ENCODE results near the gene TEKT5.
A peak's percentile ranks its signal among the peaks of the same experiment; 100 is the strongest.

The TEKT5 gene

DNA sequence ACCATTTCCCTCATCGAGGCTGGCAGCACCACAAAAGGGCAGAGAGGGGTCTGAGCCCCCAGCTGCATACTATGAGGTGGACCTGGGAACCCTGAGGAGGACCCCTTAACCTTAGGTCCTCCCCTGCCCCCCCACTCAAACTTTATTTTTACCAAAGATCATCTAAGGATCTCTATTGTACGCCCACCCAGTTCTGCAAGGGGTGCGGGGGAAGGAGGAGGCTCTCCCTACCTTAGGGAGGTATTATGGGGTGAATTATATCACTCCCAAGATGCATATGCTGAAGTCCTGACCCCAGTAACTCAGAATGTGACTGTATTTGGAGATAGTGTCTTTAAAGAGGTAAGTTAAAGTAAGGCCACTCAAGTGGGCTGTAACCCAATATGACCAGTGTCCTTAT is 87.6 kb downstream of the TEKT5 start:
- DNase-seq: no peak

GRCh38 chr16:10606607-10607006 is 88.1 kb downstream of the TEKT5 start:
- DNase-seq: no peak

- DNase-seq: no peak
Observed at GRCh38 chr16:10605636-10606035, 89.1 kb downstream of the TEKT5 start.

DNA sequence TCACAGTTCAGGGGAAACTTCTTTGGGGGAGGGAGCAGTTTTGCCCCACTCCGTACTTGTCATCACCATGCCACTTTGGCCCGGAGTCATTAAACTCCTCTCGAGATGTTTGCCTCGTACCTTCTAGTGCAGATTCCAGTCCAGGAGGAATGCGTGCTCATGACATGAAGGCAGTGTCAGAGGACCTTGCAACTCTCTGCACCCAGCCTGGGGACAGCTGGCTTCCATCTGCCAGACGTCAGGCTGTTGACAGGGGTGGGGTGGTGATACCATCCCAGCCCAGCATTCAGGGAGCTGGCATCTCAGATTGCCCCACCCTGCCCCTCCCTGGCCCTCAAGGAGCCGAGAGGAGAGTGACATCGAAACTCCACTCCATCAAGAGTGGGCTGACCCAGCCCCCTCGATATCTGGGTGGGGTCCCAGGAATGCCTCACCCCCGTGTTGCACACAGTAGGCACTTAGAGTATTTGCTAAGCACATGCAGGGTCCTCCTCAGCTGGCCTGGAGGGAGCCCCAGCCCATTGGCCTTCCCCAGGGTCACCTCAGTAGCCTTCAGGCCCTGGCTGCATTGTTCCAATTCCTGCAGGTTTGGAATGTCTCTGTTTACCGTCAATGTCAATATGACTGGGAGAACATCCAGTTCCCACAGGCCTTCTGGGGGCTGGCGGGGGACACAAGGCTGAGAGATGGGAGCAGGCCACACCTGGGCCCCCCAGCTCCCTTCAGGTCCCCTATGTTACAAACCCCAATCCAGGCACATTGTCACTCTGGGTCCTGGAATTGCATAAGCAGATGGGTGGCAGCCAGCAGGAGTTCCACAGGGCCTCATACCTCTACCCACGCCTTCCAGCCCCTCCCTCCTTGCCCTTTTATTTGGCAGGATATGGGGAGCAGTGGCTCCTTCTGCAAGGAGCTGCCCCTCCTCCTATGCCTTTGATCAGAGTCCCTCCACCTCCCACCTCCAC is 93.0 kb downstream of the TEKT5 start:
- DNase-seq: no peak

- DNase-seq: no peak
Observed at GRCh38 chr16:10600782-10601443, 93.8 kb downstream of the TEKT5 start.

DNA sequence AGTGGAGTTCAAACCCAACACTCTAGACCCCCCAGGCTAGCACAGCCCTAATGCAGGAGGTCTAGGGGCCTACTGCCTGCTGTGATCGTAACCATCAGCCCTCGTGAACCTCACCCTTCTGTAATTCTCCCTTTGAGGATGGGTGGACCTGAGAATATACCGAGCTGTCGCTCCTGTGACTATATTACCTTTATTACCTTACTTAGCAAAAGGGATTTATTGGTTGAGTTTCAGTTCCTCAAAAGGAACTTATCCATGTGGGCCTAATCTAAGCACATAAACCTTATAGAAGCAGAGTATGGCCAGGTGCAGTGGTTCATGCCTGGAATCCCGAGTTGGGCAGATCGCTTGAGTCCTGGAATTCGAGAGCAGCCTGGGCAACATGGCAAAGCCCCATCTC is 95.1 kb downstream of the TEKT5 start:
- no peak for DNase-seq

DNA sequence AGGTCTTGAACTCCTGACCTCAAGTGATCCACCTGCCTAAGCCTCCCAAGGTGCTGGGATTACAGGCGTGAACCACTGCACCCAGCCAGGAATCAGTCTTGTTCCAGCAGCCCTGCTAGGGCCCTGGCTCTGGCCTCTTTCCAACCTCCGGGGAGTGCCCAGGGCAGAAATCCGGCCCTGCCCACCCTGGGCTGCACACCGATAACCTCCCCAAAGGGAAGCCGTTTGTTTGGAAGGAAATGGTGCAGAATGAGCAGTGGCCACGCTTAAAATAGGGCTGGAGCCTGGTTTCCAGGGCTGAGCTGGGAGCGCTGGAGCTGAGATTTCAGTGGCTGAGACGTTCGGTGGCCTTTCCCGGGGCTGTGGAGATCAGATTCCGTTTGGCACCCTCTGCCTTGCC is 96.6 kb downstream of the TEKT5 start:
- no peak for DNase-seq

GRCh38 chr16:10597187-10597601 is 97.5 kb downstream of the TEKT5 start:
- DNase-seq: no peak

GRCh38 chr16:10594312-10594950 is 100.3 kb downstream of the TEKT5 start:
- no peak for DNase-seq

DNA sequence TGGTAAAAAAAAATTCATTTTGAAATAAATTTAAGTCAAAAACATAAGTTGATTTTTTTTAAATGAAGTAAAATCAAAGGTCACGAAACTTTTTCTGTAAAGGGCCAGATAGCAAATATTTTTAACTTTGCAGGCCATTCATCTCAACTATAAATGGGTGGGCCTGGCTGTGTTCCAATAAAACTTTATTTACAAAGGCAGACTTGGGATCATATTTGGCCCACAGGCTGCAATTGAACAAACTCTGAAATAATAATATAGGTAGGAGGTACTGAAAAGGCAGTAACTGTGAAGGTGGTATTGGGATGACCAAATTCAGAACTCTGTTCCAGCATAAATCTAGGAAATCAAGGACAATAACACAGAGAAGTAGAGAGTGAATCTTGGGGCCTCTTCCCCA is 102.1 kb downstream of the TEKT5 start:
- no peak for DNase-seq

GRCh38 chr16:10590342-10590741 is 104.4 kb downstream of the TEKT5 start:
- DNase-seq: no peak

DNA sequence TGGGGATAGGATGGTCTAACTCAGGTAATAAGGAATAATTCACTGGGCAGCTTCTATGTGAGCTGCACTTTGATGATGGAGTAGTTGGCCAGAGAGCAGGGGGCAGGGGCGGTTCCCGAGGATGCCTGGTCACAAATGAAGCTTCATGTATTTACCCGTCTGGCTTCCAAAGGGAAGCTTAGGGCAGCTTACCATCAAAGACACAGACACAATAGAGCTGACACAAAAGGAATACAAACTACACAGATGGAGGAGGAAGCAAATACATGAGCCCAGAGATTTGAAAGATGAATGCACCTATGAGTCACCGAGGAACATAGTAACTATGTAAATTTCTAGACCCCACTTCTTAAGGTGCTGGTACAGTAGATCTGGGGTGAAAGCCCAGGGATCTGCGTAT is 105.6 kb downstream of the TEKT5 start:
- no peak for DNase-seq

- DNase-seq: no peak
Observed at GRCh38 chr16:10587622-10588021, 107.1 kb downstream of the TEKT5 start.

GRCh38 chr16:10584981-10585438 is 109.7 kb downstream of the TEKT5 start:
- no peak for DNase-seq

DNA sequence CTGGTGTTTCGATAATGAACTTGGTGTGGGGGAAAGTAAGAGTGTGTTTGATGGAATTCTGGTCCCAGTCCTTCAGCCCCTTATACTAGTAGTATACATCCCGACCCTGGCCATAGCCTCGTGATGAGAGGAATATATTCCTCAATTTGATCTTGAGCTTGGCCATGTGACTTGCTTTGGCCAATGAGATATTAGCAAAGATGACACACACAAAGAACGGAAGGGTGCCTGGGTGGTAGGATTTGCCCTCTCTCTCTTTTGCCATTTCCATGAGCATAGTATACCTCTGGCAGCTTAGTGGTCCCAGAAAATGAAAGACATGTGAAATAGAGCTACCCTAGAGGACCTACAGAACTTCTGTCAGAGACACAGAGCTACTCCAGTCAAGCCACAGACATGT is 111.5 kb downstream of the TEKT5 start:
- no peak for DNase-seq

DNA sequence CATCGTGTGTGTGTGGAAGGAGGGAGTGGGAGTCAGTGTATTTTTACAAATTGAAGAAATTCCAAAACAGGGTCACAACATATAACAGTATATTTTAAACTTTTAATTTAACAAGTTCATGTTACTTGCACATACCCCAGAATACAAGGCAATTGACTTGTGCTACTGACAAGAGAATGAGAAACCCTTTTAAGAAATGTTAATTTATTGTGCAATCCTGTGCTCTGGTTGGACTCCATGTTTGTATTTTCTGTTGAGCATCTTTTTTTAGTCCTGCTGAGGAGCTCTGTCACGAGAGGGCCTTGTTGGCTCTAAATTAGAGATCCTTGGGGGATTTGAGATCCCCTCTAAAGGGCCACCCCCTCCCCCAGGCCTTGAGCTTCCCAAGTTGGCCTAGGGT is 113.2 kb downstream of the TEKT5 start:
- no peak for DNase-seq

- no peak for DNase-seq
Observed at GRCh38 chr16:10580883-10581247, 113.9 kb downstream of the TEKT5 start.

DNA sequence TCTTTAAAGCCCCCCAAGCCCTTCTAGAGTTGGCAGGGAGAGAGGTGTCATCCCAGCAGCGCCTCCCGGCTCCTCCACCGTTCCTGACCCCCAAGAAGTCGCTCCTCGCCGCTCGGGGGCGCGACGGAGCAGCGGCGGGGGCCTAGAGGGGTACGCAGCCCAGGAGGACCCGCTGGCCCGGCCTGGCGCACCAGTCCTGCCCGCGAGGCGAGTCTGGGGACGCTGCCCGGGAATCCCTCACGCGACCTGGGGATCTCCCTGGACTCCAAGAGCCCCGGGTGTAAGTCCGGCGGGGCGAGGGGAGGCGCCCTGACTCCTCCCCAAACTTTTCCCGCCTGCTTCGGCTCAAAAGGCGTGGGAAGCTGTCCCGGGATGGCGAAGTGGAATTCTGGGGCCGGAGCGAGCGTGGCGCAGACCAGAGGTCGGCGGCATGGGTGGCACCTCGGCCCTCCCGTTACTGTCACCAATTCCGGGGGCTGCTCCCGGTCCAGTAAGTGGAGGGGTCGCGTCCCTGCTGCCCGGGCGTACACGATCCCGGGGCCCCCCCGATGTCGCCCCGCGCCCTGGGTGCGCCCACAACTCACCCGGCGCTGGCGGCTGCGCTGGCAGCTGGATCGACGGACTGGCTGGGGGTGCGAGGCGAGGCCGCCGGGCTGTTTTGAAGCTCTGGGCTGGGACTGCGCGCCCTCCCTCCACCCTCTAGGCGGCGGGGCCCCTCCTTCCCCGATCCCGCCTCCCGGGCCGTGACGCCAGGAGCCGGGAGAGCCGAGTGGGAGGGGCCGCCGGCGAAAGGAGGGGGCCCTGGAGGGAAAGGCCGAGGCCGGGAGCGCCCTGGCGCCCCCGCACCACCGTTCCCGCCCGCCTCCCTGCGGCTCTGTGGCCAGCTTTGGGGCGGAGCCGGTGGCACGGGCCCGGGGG is 114.5 kb downstream of the TEKT5 start, which contains the start of gene EMP2:
Gene EMP2 (minus strand): TSS at position 634 of the 918 bp plus-strand sequence. CDS start 32,981 bp downstream, outside the sequence.
- DNase-seq: peak; percentile 82

DNA sequence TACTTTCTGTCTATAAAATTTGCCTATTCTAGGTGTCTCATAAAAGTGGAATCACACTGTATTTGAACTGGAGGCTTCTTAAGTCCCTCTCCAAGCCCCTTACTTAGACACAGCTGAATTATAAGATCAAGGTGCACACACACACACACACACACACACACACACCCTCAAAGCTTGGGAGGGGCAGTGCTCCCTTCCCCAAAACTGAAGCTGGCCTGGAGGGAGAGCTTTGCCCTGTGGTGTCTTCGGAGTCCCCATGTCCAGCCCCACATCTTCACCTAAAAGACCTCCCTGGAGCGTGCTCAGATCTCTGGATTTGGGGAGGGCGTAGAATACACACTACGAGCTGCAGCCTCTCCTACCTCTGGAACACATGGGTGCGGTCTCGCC is 115.2 kb downstream of the TEKT5 start:
- DNase-seq: no peak

DNA sequence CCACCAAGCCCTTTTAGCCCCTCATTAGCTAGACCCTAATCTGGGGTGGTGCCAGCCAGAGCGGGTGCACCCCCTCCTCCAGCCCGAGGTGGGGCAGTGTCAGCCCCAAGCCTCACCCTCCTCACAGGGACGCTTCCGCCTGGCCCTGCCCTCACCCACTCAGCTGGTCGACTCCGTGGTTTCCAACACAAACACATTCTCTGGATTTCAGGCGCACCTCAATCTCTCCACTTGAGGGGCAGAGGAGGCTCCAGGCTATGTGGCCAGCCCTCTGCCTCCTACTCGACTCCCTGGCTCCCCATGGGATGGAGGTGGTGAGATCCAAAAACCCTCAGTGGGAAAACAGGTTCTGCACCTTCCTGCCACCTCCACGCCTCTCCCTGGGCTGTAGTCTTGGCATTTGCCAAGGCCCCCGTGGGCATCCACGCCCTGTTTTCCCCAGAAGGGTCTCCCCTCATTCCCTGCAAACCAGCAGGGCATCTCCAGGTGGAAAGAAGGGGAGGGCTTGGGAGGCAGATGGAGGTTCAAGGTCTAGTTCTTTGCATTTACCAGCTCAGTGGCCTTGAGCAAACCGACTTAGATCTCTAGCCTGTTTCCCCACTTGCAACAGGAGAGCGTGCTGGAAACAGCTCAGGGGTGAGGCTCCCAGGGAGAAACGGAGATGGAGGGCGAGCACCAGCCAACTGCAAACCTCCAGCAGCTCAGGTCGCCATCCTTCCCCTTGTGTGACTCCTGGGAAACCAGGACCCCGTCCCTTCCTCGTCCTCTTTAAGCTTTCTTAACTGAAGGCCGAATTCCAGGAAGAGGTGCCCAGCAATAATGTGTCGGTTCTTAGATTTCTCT is 116.0 kb downstream of the TEKT5 start:
- no peak for DNase-seq

Measured in 8988T (cell line).